Esophagus muscularis mucosa (tissue), 4 donors: ENCODE results near the gene UFD1. TPM values are rescaled to one million over a fixed set of nuclear protein-coding genes. Genes with fewer than 3 reads are reported as not detected.

Experiments used
- DNase-seq: peaks from one replicate; pipeline ENCODE4 v3.0.0-alpha.2; 2017; ENCODE audit errors: extremely low spot score
- H3K27ac ChIP-seq, 4 donors: fragments of 200-600 bp; sonication (generic); replicated peaks in 1 of 4; 1 replicate in 3 of 4; 2 replicates in 1 of 4; pipeline ENCODE4 v1.5.1; 2016 to 2019; ENCODE audit warnings: mild to moderate bottlenecking in 1 of 4
- H3K27me3 ChIP-seq, 4 donors: fragments of 200-600 bp; sonication (generic); one replicate each; pipeline versions ENCODE4 v1.5.1 to v1.6.0; 2016 to 2019
- H3K36me3 ChIP-seq, 4 donors: fragments of 200-600 bp; sonication (generic); one replicate each; pipeline ENCODE4 v1.5.1; 2016 to 2019
- H3K4me1 ChIP-seq, 4 donors: fragments of 200-600 bp; sonication (generic); one replicate each; pipeline ENCODE4 v1.5.1; 2016 to 2019
- H3K4me3 ChIP-seq, 4 donors: fragments of 200-600 bp; sonication (generic); 1 replicate in 2 of 4; 2 replicates in 2 of 4; pipeline ENCODE4 v1.5.1; 2016 to 2019; ENCODE audit warnings: mild to moderate bottlenecking in 4 of 4, moderate library complexity in 1 of 4
- H3K9me3 ChIP-seq, 4 donors: fragments of 200-600 bp; sonication (generic); 1 replicate in 3 of 4; 2 replicates in 1 of 4; pipeline ENCODE4 v1.5.1; 2016 to 2019
- CTCF ChIP-seq, 3 experiments: fragments of 200-600 bp in 2 of 3; fragments of 450-650 bp in 1 of 3; sonication (generic) in 2 of 3; IDR thresholded peaks; one replicate each; pipeline ENCODE4 v1.5.1; 2017 to 2019; ENCODE audit warnings: antibody characterized with exemption in 3 of 3, mild to moderate bottlenecking in 2 of 3, moderate library complexity in 1 of 3
- EP300 ChIP-seq: sonication (generic); formaldehyde crosslinking; IDR thresholded peaks from one replicate; pipeline ENCODE4 v1.6.1; 2017; ENCODE audit warnings: antibody characterized with exemption
- POLR2A ChIP-seq: fragments of 450-650 bp; IDR thresholded peaks from one replicate; pipeline ENCODE4 v1.6.1; 2017; ENCODE audit warnings: antibody characterized with exemption, moderate library complexity, mild to moderate bottlenecking, low read depth
- POLR2AphosphoS5 ChIP-seq, 2 donors: sonication (generic); formaldehyde crosslinking; IDR thresholded peaks; one replicate each; pipeline ENCODE4 v1.6.1; 2017; ENCODE audit warnings: antibody characterized with exemption in 2 of 2
- WGBS: methylation state at CpG from one replicate; pipeline ENCODE4 v1.1.5; 2018; 5-methylcytosine and 5-hydroxymethylcytosine counted together
- intact Hi-C: fragments of 100-400 bp; cut with DNase I; formaldehyde crosslinking; loops from one replicate; pipeline ENCODE4 v1.15.1; 2023
- total RNA-seq, 4 donors: library from RNA; depleted of rRNA; stranded (reverse); fragments of >200 nt; gene quantifications; one replicate each; pipeline versions ENCODE4 v1.1.0 to v1.2.1, GENCODE V29; 2016

UFD1 gene
- total RNA-seq, 4 donors from 2014 or later = 54.8 to 65.2 (median 57.1) TPM

GRCh38 chr22:19506212-19506611 lies 27.2 kb upstream of the UFD1 start:
- no peak for DNase-seq
- H3K9me3 ChIP-seq = no peaks in the 10 kb centered on the region
- no peaks in the 10 kb centered on the region for H3K27me3 ChIP-seq
- intact Hi-C loops = no loop called here
- no peaks in the 10 kb centered on the region for H3K36me3 ChIP-seq
- H3K4me1 ChIP-seq = no peaks in the 10 kb centered on the region
- TF ChIP-seq POLR2A = no peak
- no peak for TF ChIP-seq EP300
- TF ChIP-seq POLR2AphosphoS5 (IDR thresholded peaks at IDR 0.05) = no peak
- TF ChIP-seq CTCF (IDR thresholded peaks at IDR 0.05) = no peak
- WGBS = 85% methylated on average over 10 of the region's 10 CpGs
- no peak overlapping the region for H3K4me3 ChIP-seq
- H3K27ac ChIP-seq = no peak overlapping the region

GRCh38 chr22:19505735-19506126 lies 26.7 kb upstream of the UFD1 start:
- Histone ChIP-seq H3K4me3 (no peak overlapping the region), H3K9me3 (no peaks in the 10 kb centered on the region), H3K27me3 (no peaks in the 10 kb centered on the region), H3K4me1 (no peaks in the 10 kb centered on the region), H3K27ac (no peak overlapping the region), H3K36me3 (no peaks in the 10 kb centered on the region)
- TF ChIP-seq CTCF (IDR thresholded peaks at IDR 0.05) = no peak
- TF ChIP-seq POLR2A = no peak
- TF ChIP-seq EP300 = no peak
- WGBS = 100% methylated on average over 5 of the region's 5 CpGs
- no peak for DNase-seq
- intact Hi-C loops = no loop called here

- WGBS = 94% methylated on average over 18 of the region's 18 CpGs
- Histone ChIP-seq H3K27ac (no peak overlapping the region), H3K4me1 (no peaks in the 10 kb centered on the region), H3K27me3 (no peaks in the 10 kb centered on the region), H3K36me3 (no peaks in the 10 kb centered on the region), H3K9me3 (no peaks in the 10 kb centered on the region), H3K4me3 (no peak overlapping the region)
- DNase-seq = no peak
- intact Hi-C loops = no loop called here
- TF ChIP-seq EP300 = no peak
- TF ChIP-seq POLR2A = no peak
- TF ChIP-seq CTCF (IDR thresholded peaks at IDR 0.05) = no peak
- TF ChIP-seq POLR2AphosphoS5 (IDR thresholded peaks at IDR 0.05) = no peak
Observed at GRCh38 chr22:19504900-19505734, 26.1 kb upstream of the UFD1 start.

GRCh38 chr22:19503869-19504268 lies 24.9 kb upstream of the UFD1 start:
- intact Hi-C loops = no loop called here
- WGBS = 98% methylated on average over 4 of the region's 9 CpGs
- Histone ChIP-seq H3K9me3 (no peaks in the 10 kb centered on the region), H3K4me1 (no peaks in the 10 kb centered on the region), H3K27me3 (no peaks in the 10 kb centered on the region), H3K36me3 (no peaks in the 10 kb centered on the region), H3K4me3 (no peak overlapping the region), H3K27ac (no peak overlapping the region)
- DNase-seq = no peak
- TF ChIP-seq CTCF (IDR thresholded peaks at IDR 0.05) (no peak), POLR2A (no peak), POLR2AphosphoS5 (IDR thresholded peaks at IDR 0.05) (no peak), EP300 (no peak)

- intact Hi-C loops = no loop called here
- no peak overlapping the region for H3K27ac ChIP-seq
- no peak overlapping the region for H3K4me3 ChIP-seq
- WGBS = 87% methylated on average over 6 of the region's 7 CpGs
- no peaks in the 10 kb centered on the region for H3K36me3 ChIP-seq
- H3K4me1 ChIP-seq = no peaks in the 10 kb centered on the region
- TF ChIP-seq POLR2A (no peak), CTCF (IDR thresholded peaks at IDR 0.05) (no peak), POLR2AphosphoS5 (IDR thresholded peaks at IDR 0.05) (no peak), EP300 (no peak)
- no peak for DNase-seq
- no peaks in the 10 kb centered on the region for H3K9me3 ChIP-seq
- no peaks in the 10 kb centered on the region for H3K27me3 ChIP-seq
Observed at GRCh38 chr22:19503367-19503766, 24.4 kb upstream of the UFD1 start.
